PC-9 (cell line): ENCODE data around the gene LEP. TPM values are rescaled to one million over a fixed set of nuclear protein-coding genes. Genes with fewer than 3 reads are reported as not detected.

ENCODE experiments used
- BruUV-seq: library from RNA; stranded (reverse); fragments of 400-500 nt; replicated peaks from 2 replicates; lab custom pipeline; 2021; lab: Mats Ljungman, UMichigan
- CTCF ChIA-PET: fragments of 300-600 bp; sonication (Branson Sonifier 250); formaldehyde crosslinking; loops from one replicate; lab custom pipeline; 2022; ENCODE audit warnings: antibody characterized with exemption; lab: Charles Lee
- POLR2A ChIA-PET: fragments of 300-600 bp; sonication (Branson Sonifier 250); formaldehyde crosslinking; loops from one replicate; lab custom pipeline; 2022; ENCODE audit warnings: antibody characterized with exemption; ENCODE audit not compliant: unreplicated experiment; lab: Charles Lee
- DNase-seq, 2 experiments: peaks; one replicate each; pipeline versions ENCODE4 v3.0.0 to v3.0.0-alpha.2; 2015 to 2022; ENCODE audit warnings: mixed read lengths in 1 of 2
- H2AFZ ChIP-seq: fragments of 200-600 bp; sonication (generic); 2 replicates; pipeline ENCODE4 v1.8.1; 2017; ENCODE audit warnings: antibody characterized with exemption
- H3F3A ChIP-seq: fragments of 200-600 bp; sonication (generic); 2 replicates; pipeline ENCODE4 v1.8.1; 2017; ENCODE audit warnings: antibody characterized with exemption, mild to moderate bottlenecking, low read depth; ENCODE audit not compliant: insufficient read depth
- H3K27ac ChIP-seq: fragments of 200-600 bp; sonication (generic); 2 replicates; pipeline ENCODE4 v1.6.1; 2016; ENCODE audit warnings: mixed run types
- H3K27me3 ChIP-seq: fragments of 200-600 bp; sonication (generic); 2 replicates; pipeline ENCODE4 v1.6.1; 2016; ENCODE audit warnings: low read depth, mixed run types; ENCODE audit not compliant: insufficient read depth
- H3K36me3 ChIP-seq: fragments of 200-600 bp; sonication (generic); 2 replicates; pipeline ENCODE4 v1.6.1; 2016; ENCODE audit warnings: low read depth, mixed run types
- H3K4me1 ChIP-seq: fragments of 200-600 bp; sonication (generic); replicated peaks from 2 replicates; pipeline ENCODE4 v1.6.1; 2016; ENCODE audit warnings: mixed run types; ENCODE audit not compliant: insufficient read depth
- H3K4me2 ChIP-seq: fragments of 200-600 bp; sonication (generic); 2 replicates; pipeline ENCODE4 v1.6.1; 2017; ENCODE audit warnings: mixed run types
- H3K4me3 ChIP-seq: fragments of 200-600 bp; sonication (generic); 2 replicates; pipeline ENCODE4 v1.6.1; 2016; ENCODE audit warnings: mixed run types
- H3K79me2 ChIP-seq: fragments of 200-600 bp; sonication (generic); 2 replicates; pipeline ENCODE4 v1.6.1; 2017; ENCODE audit warnings: low read depth, mixed run types
- H3K9me2 ChIP-seq: fragments of 200-600 bp; sonication (generic); 2 replicates; pipeline ENCODE4 v1.8.1; 2017; ENCODE audit warnings: mild to moderate bottlenecking; ENCODE audit not compliant: insufficient read depth
- H3K9me3 ChIP-seq: fragments of 200-600 bp; sonication (generic); 2 replicates; pipeline ENCODE4 v1.8.1; 2016; ENCODE audit warnings: low read depth; ENCODE audit not compliant: insufficient read depth
- H4K20me1 ChIP-seq: fragments of 200-600 bp; sonication (generic); 2 replicates; pipeline ENCODE4 v1.8.1; 2017; ENCODE audit not compliant: insufficient read depth
- CTCF ChIP-seq: fragments of 200-600 bp; sonication (generic); conservative IDR thresholded peaks from 2 replicates; pipeline ENCODE4 v1.6.1; 2017; ENCODE audit warnings: mixed run types, antibody characterized with exemption, mild to moderate bottlenecking, moderate library complexity
- EZH2 ChIP-seq: fragments of 200-600 bp; sonication (generic); IDR thresholded peaks from 2 replicates; pipeline ENCODE4 v1.8.0; 2017; ENCODE audit warnings: antibody characterized with exemption, low read depth
- intact Hi-C: fragments of 100-400 bp; cut with micrococcal nuclease; formaldehyde crosslinking; loops from one replicate; pipeline ENCODE4 v1.10.0; 2022; ENCODE audit not compliant: unreplicated experiment
- total RNA-seq: library from RNA; stranded (reverse); gene quantifications from 2 replicates; pipeline ENCODE4 v1.2.3, GENCODE V29; 2021

The LEP gene
- total RNA-seq, 1 experiment from 2014 or later = not detected

GRCh38 chr7:128271471-128271941 lies 30.4 kb downstream of the LEP start:
- Histone ChIP-seq H3K4me3 (no peak overlapping the region), H3K36me3 (no peaks in the 10 kb centered on the region), H3K79me2 (no peaks in the 10 kb centered on the region), H3F3A (no peaks in the 10 kb centered on the region), H3K27me3 (no peaks in the 10 kb centered on the region), H3K9me2 (no peaks in the 10 kb centered on the region), H2AFZ (no peak overlapping the region), H3K27ac (no peak overlapping the region), H3K9me3 (no peaks in the 10 kb centered on the region), H3K4me2 (no peak overlapping the region), H3K4me1 (no peaks in the 10 kb centered on the region; the same call in 1 of the 2 replicates), H4K20me1 (no peaks in the 10 kb centered on the region)
- intact Hi-C loops = no loop called here
- ChIA-PET CTCF (no interaction called here), POLR2A (no interaction called here)
- DNase-seq = no peak
- TF ChIP-seq CTCF = no peak
- no peak for TF ChIP-seq EZH2
- BruUV-seq = no TSS peak

- no TSS peak for BruUV-seq
- ChIA-PET CTCF (no interaction called here), POLR2A (no interaction called here)
- Histone ChIP-seq H3K4me3 (no peak overlapping the region), H3F3A (no peaks in the 10 kb centered on the region), H3K4me1 (no peaks in the 10 kb centered on the region; the same call in 1 of the 2 replicates), H3K9me2 (no peaks in the 10 kb centered on the region), H3K27me3 (no peaks in the 10 kb centered on the region), H3K9me3 (no peaks in the 10 kb centered on the region), H3K4me2 (no peak overlapping the region), H2AFZ (no peak overlapping the region), H3K36me3 (no peaks in the 10 kb centered on the region), H3K79me2 (no peaks in the 10 kb centered on the region), H4K20me1 (no peaks in the 10 kb centered on the region), H3K27ac (no peak overlapping the region)
- no peak for TF ChIP-seq EZH2
- TF ChIP-seq CTCF = no peak
- no peak for DNase-seq
- intact Hi-C loops = no loop called here
Observed at GRCh38 chr7:128271942-128272481, 30.9 kb downstream of the LEP start.

GRCh38 chr7:128274246-128274883 lies 33.3 kb downstream of the LEP start:
- no TSS peak for BruUV-seq
- POLR2A ChIA-PET = no interaction called here

More at GRCh38 chr7:128274246-128274883, 33.3 kb downstream of the LEP start:
- H3K27me3 ChIP-seq = no peaks in the 10 kb centered on the region
- no peaks in the 10 kb centered on the region for H3F3A ChIP-seq
- H4K20me1 ChIP-seq = no peaks in the 10 kb centered on the region
- DNase-seq = no peak
- no peak overlapping the region for H3K4me3 ChIP-seq
- CTCF ChIA-PET = no interaction called here
- H3K9me3 ChIP-seq = no peaks in the 10 kb centered on the region
- no peak for TF ChIP-seq EZH2
- no peak for TF ChIP-seq CTCF
- H2AFZ ChIP-seq = no peak overlapping the region
- intact Hi-C loops = no loop called here
- no peak overlapping the region for H3K27ac ChIP-seq
- no peak overlapping the region for H3K4me2 ChIP-seq
- no peaks in the 10 kb centered on the region for H3K36me3 ChIP-seq
- H3K9me2 ChIP-seq = no peaks in the 10 kb centered on the region
- no peaks in the 10 kb centered on the region for H3K79me2 ChIP-seq
- no peaks in the 10 kb centered on the region for H3K4me1 ChIP-seq
